ENCODE results near the gene DDX46.
"Not testable (repeated sequence)": the region's sequence is repeated elsewhere in the genome, so short reads cannot be mapped to it uniquely, and the experiment has no call there.

The DDX46 gene

GRCh38 chr5:134837530-134838181, 79.1 kb downstream of the DDX46 start:
- Mint-ChIP-seq H3K27ac (no peak overlapping the region), H3K4me3 (no peak overlapping the region), H3K36me3 (ENCODE audit: low read depth) (peaks cover 47% of the 10 kb centered on the region), H3K9me3 (no peaks in the 10 kb centered on the region), H3K4me1 (no peaks in the 10 kb centered on the region), H3K27me3 (ENCODE audit: low read depth) (no peaks in the 10 kb centered on the region)
- TF ChIP-seq CTCF (IDR thresholded peaks at IDR 0.05; ENCODE audit: unreplicated experiment in 3 of 3) = no peak

GRCh38 chr5:134838361-134838760, 79.8 kb downstream of the DDX46 start:
- H3K36me3 Mint-ChIP-seq (ENCODE audit: low read depth) = peaks cover 43% of the 10 kb centered on the region
- H3K27me3 Mint-ChIP-seq (ENCODE audit: low read depth); H3K27ac Mint-ChIP-seq; H3K4me3 Mint-ChIP-seq; H3K4me1 Mint-ChIP-seq; H3K9me3 Mint-ChIP-seq: not testable (repeated sequence)

GRCh38 chr5:134840811-134841210, 82.2 kb downstream of the DDX46 start:
- H3K4me3 Mint-ChIP-seq = no peak overlapping the region
- peak overlapping the region in 1 of 3 experiments; percentile 56 for H3K27ac Mint-ChIP-seq
- no peaks in the 10 kb centered on the region for H3K27me3 Mint-ChIP-seq (ENCODE audit: low read depth)
- no peaks in the 10 kb centered on the region for H3K9me3 Mint-ChIP-seq
- peaks cover 9% of the 10 kb centered on the region for H3K4me1 Mint-ChIP-seq
- peaks cover 34% of the 10 kb centered on the region for H3K36me3 Mint-ChIP-seq (ENCODE audit: low read depth)
- no peak for TF ChIP-seq CTCF (IDR thresholded peaks at IDR 0.05; ENCODE audit: unreplicated experiment in 3 of 3)

- Mint-ChIP-seq H3K36me3 (ENCODE audit: low read depth) (peaks cover 29% of the 10 kb centered on the region), H3K9me3 (no peaks in the 10 kb centered on the region), H3K4me3 (peak overlapping the region in 1 of 3 experiments; percentile 34), H3K4me1 (peaks cover 18% of the 10 kb centered on the region), H3K27me3 (ENCODE audit: low read depth) (no peaks in the 10 kb centered on the region), H3K27ac (no peak overlapping the region)
- no peak for TF ChIP-seq CTCF (IDR thresholded peaks at IDR 0.05; ENCODE audit: unreplicated experiment in 3 of 3)
These were observed 85.7 kb downstream of the DDX46 start for GRCh38 chr5:134844252-134844651.

- Mint-ChIP-seq H3K27me3 (ENCODE audit: low read depth) (no peaks in the 10 kb centered on the region), H3K27ac (peak overlapping the region; percentile 95 to 98 (median 97)), H3K4me1 (peaks cover 18% of the 10 kb centered on the region), H3K9me3 (no peaks in the 10 kb centered on the region), H3K36me3 (ENCODE audit: low read depth) (peaks cover 27% of the 10 kb centered on the region), H3K4me3 (peak overlapping the region; percentile 93 to 95 (median 95))
- TF ChIP-seq CTCF (IDR thresholded peaks at IDR 0.05; ENCODE audit: unreplicated experiment in 3 of 3) = no peak
These were observed 86.8 kb downstream of the DDX46 start for GRCh38 chr5:134845335-134845851.

- Mint-ChIP-seq H3K4me1 (peaks cover 18% of the 10 kb centered on the region), H3K27ac (peak within 1 kb of the TSS; percentile 95 to 98 (median 97)), H3K36me3 (ENCODE audit: low read depth) (peaks cover 23% of the 10 kb centered on the region), H3K27me3 (ENCODE audit: low read depth) (no peaks in the 10 kb centered on the region), H3K4me3 (peak within 1 kb of the TSS; percentile 93 to 95 (median 95)), H3K9me3 (no peaks in the 10 kb centered on the region)
- TF ChIP-seq CTCF (IDR thresholded peaks at IDR 0.05; ENCODE audit: unreplicated experiment in 3 of 3) = no peak
These were observed 87.5 kb downstream of the DDX46 start, which contains the start of gene C5orf24 for GRCh38 chr5:134845852-134846640. C5orf24 (plus strand) TSS chr5:134845968; CDS start chr5:134854901, 8,933 bp downstream.
